ENCODE measurements around the gene PPIF. TPM values are rescaled to one million over a fixed set of nuclear protein-coding genes. Genes with fewer than 3 reads are reported as not detected.

Gene PPIF
- total and polyA plus RNA-seq, 2 donors (not counting 3 experiments of a cell fraction or from before 2014, with no cell fraction given) = 50.7 to 51.2 TPM

- Histone ChIP-seq H3K27me3 (ENCODE audit: control insufficient read depth in 2 of 2, insufficient read depth in 2 of 2, low read length in 2 of 2) (no peaks in the 10 kb centered on the region), H3K79me2 (ENCODE audit: control insufficient read depth, insufficient read depth, low read length) (no peaks in the 10 kb centered on the region), H2AFZ (ENCODE audit: low read depth, low read length) (no peak overlapping the region), H4K20me1 (replicated peaks; ENCODE audit: control insufficient read depth, extremely low read depth, insufficient read depth, low read length) (no peaks in the 10 kb centered on the region), H3K4me1 (ENCODE audit: control insufficient read depth, extremely low read depth, insufficient read depth, low read length) (peaks cover 11% of the 10 kb centered on the region), H3K9ac (replicated peaks; ENCODE audit: extremely low read depth, insufficient read depth, low read length) (no peak overlapping the region), H3K27ac (ENCODE audit: insufficient read depth, low read depth, low read length) (no peak overlapping the region), H3K4me3 (replicated peaks in 1 of 3; ENCODE audit: insufficient read depth in 1 of 3, low read depth in 1 of 3, low read length in 3 of 3) (no peak overlapping the region), H3K36me3 (ENCODE audit: control insufficient read depth in 2 of 2, extremely low read depth in 1 of 2, insufficient read depth in 2 of 2, low read length in 2 of 2) (peaks cover 3% of the 10 kb centered on the region in 2 experiments), H3K4me2 (ENCODE audit: insufficient read depth, low read length) (no peak overlapping the region), H3K9me3 (replicated peaks; ENCODE audit: control insufficient read depth, insufficient read depth, low read length) (no peaks in the 10 kb centered on the region), H3K9me1 (replicated peaks; ENCODE audit: control insufficient read depth, extremely low read depth, insufficient read depth, low read length) (no peaks in the 10 kb centered on the region)
- CTCF ChIA-PET = no interaction called here
- dilution Hi-C loops (cut with MboI; ENCODE audit: extremely low pct_ligation_motif_present, low sequenced_read_pairs) = no loop called here
- FAIRE-seq = no peak
- intact Hi-C loops (cut with micrococcal nuclease) = no loop called here
- no peak for DNase-seq (ENCODE audit: low read depth, low spot score)
- TF ChIP-seq MYC (IDR thresholded peaks at IDR 0.05; ENCODE audit: low read depth, low read length) (no peak), EZH2 (IDR thresholded peaks at IDR 0.05; ENCODE audit: borderline replicate concordance, low read depth, low read length, severe bottlenecking) (no peak), JUN (IDR thresholded peaks at IDR 0.05; ENCODE audit: borderline replicate concordance, insufficient read depth, insufficient read length, low read depth) (no peak), FOS (IDR thresholded peaks at IDR 0.05; ENCODE audit: borderline replicate concordance, insufficient read depth, low read length) (no peak), POLR2AphosphoS5 (IDR thresholded peaks at IDR 0.05; ENCODE audit: insufficient read depth, low read depth, low read length) (no peak), GATA2 (IDR thresholded peaks at IDR 0.05; ENCODE audit: insufficient read depth, insufficient read length, low read depth, low read length) (no peak), POLR2A (IDR thresholded peaks at IDR 0.05; ENCODE audit: low read depth, low read length) (no peak)
- TF ChIP-seq, protein P1, sequence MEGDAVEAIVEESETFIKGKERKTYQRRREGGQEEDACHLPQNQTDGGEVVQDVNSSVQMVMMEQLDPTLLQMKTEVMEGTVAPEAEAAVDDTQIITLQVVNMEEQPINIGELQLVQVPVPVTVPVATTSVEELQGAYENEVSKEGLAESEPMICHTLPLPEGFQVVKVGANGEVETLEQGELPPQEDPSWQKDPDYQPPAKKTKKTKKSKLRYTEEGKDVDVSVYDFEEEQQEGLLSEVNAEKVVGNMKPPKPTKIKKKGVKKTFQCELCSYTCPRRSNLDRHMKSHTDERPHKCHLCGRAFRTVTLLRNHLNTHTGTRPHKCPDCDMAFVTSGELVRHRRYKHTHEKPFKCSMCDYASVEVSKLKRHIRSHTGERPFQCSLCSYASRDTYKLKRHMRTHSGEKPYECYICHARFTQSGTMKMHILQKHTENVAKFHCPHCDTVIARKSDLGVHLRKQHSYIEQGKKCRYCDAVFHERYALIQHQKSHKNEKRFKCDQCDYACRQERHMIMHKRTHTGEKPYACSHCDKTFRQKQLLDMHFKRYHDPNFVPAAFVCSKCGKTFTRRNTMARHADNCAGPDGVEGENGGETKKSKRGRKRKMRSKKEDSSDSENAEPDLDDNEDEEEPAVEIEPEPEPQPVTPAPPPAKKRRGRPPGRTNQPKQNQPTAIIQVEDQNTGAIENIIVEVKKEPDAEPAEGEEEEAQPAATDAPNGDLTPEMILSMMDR (IDR thresholded peaks at IDR 0.05; ENCODE audit: extremely low read depth in 1 of 2, insufficient read depth in 1 of 2, low read depth in 1 of 2, low read length in 2 of 2) = no peak
- TF ChIP-seq, protein P2, sequence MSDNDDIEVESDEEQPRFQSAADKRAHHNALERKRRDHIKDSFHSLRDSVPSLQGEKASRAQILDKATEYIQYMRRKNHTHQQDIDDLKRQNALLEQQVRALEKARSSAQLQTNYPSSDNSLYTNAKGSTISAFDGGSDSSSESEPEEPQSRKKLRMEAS (IDR thresholded peaks at IDR 0.05; ENCODE audit: insufficient read depth, insufficient read length) = no peak
- POLR2A ChIA-PET = no interaction called here
- no TSS peak for BruUV-seq (replicated peaks)
Observed at GRCh38 chr10:79319115-79319771, 28.0 kb upstream of the PPIF start.
